GM12872 (cell line): Measurements from ENCODE around the gene GGCX.

Experiments
- TF ChIP-seq, protein P1 (sequence below): IDR thresholded peaks from 3 replicates; pipeline ENCODE4 v1.5.1; 2011; ENCODE audit warnings: low read depth, mild to moderate bottlenecking, low read length, moderate library complexity; ENCODE audit not compliant: insufficient read depth

The GGCX gene

DNA sequence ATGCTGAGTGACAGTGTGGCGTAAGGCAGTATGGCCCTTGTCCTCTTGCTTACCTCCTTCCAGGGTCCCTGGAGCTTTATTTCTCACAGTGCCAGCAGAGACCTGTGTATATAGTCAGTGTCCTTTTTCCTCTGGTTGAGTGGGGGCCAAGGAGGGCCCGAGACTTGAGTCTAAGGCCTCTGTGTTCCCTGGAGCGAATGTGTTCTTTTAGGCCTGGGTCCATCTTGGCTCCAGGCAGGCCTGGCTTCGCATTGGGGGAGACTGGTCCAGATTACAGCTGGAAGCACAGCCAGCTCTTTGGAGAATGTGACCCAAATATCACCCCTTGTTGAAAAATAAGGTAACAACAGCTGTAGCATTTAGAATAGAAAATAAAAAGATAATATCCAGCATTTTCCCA lies 27.9 kb upstream of the GGCX start:
- TF ChIP-seq, protein P1, sequence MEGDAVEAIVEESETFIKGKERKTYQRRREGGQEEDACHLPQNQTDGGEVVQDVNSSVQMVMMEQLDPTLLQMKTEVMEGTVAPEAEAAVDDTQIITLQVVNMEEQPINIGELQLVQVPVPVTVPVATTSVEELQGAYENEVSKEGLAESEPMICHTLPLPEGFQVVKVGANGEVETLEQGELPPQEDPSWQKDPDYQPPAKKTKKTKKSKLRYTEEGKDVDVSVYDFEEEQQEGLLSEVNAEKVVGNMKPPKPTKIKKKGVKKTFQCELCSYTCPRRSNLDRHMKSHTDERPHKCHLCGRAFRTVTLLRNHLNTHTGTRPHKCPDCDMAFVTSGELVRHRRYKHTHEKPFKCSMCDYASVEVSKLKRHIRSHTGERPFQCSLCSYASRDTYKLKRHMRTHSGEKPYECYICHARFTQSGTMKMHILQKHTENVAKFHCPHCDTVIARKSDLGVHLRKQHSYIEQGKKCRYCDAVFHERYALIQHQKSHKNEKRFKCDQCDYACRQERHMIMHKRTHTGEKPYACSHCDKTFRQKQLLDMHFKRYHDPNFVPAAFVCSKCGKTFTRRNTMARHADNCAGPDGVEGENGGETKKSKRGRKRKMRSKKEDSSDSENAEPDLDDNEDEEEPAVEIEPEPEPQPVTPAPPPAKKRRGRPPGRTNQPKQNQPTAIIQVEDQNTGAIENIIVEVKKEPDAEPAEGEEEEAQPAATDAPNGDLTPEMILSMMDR: no peak

DNA sequence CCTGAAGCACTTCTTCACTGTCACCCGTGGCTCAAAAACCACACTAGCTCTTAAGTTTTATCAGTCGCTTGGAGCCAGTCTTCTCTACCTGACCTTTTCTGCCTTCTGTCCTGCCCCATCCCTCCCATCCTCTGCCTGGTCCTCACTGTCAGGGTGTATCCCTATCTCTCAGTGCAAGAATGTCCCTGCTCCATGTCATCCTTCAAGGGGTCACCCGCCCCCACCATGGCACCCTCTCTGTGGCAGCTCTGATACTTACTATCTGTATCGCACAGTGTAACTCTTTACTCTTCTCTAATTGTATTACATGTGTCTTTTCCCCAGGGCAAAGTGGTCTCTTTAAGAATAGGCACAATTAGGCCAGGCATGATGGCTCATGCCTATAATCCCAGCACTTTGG lies 27.4 kb upstream of the GGCX start:
- TF ChIP-seq, protein P1: no peak

DNA sequence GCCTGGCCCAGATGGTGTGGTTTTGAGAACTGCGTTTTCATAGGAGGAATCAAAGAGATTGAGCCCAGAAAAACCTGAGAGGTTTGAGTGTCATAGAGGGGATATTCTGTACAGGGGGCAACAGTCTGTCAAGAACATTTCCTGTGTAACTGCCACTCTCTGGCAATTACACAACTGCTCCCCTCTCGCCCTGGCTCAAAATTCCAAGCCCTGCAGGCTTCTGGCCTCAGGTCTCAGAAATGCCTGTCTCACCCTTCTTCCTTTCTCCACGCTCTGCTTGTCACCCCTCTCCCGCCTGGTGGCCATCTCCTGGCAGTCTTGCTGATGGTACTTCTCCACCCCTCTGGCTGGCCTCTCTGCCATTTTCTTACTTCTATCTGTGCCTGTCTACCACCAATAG lies 26.9 kb upstream of the GGCX start:
- TF ChIP-seq, protein P1: no peak

DNA sequence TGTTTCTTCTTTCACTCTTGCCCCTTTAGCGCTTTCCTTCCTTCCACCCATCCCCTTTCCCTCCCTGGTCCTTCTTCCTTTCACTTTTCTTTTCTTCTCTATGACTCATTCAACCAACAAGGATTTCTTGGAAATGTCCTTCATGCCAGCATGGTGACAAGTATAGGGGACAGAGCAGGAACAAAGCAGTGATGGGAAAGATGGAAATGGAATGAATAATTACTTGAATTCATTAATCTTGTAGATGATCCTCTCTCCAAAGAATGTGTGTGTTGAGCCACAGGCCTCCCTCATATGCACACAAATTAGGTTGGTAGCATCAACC lies 24.4 kb upstream of the GGCX start:
- TF ChIP-seq, protein P1: no peak

DNA sequence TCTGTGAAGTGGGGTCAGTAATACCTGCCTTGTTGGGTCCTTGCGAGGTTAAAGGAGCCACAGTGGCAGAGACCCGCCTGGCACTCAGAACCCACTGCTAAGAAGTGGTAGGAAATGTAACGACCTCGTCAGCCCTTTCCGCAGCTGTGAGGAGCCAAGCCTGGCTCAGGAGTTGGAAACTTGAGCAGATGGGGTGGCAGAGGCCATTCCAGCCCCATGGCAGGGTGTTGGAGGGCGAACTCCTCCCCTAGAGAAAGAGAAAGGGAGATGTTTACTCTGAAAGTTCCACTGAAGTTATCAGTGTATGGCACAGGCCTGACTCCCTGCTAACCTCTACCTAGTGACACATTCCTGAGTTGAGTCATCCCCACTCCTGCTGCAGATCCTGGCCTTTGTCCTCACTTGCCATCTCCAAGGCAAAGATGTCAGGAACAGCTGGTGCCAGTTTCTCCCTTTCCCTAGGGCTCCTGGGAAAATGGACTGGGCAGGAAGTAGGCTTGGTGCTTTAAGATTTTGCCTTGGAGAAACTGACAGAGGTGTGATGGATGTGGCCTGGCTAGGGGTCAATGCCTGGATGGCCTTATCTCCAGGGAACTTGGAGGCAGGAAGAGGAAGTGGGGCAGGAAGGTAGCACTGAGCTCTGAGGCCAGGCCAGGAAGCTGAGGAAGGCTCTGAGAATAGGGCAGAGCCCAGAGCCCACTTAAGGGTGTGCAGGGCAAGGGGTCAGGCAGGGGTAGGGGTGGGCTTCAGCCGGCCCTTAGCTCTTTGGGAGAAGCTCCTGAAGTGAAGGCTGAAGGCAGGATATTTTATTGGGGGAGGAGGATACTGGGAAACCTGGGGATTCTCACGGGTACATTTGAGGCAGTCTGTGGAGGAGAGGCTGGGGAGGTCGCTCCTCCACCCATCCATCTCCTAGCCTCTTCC lies 23.8 kb upstream of the GGCX start:
- TF ChIP-seq, protein P1: no peak

DNA sequence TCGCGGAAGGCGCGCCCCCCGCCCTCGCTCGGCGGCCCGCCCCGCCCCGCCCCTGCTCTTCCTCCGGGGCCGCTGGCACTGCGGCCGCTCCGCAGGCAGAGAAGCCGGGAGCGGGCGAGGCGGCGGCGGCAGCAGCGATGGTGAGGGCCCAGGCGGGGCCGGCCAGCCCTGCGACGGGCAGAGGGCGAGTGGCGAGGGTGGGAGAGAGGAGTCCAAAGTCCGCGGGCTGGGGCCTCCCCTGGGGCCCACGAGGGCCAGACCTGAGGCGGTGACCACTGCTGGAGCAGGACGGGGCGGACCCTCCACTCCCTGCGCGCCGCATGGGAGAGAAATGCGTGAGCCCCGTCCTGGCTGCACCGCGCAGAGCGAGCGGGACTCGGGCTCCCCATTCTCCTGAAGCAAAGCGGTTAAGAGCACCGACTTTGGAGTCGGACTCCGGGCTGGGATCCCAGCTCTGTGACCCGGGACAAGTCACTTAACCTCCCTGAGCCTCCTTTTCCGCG lies 23.1 kb upstream of the GGCX start, which contains the start of gene VAMP5:
Gene VAMP5, plus strand, starts transcription at position 78 of the 503 bp plus-strand sequence. Its CDS starts 60 bp downstream, at position 138.
- TF ChIP-seq, protein P1: no peak

DNA sequence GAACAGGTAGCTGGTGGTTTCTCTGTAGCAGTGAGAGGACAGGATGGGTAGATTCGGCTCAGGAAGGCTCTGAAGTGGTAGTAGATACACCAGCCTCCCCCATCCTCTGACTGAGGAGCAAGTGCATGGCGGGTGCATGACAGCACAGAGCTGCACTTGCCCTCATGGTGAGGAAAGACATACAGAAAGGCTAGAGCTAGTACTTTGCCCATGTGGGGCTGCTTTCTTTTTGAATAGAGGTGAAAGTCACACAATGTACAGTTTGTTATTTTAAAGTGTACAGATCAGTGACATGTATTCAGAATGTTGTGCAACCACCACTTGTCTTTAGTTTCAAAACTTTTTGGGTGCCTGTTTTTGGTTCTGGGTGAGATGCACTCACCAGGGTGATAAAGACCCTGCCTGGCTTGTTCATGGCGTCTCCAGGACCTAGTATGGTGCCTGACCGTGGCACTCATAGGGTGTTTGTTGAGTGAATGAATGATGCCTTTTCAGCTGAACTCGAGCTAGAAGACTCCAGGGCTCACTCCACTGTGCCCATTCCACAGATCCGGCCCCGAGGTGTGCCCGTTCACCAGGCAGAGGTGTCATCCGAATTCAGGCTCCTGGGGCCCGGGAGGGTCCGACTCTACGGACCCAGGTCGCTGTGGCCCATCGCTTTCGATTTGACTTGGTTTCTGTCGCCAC lies 22.5 kb upstream of the GGCX start:
- TF ChIP-seq, protein P1: no peak
